Activated B cell treated with CpG ODN at 0.5 μM for 24 hours (primary cell): Measurements from ENCODE around the gene ABCA7. TPM values are rescaled to one million over a fixed set of nuclear protein-coding genes. Genes with fewer than 3 reads are reported as not detected.
A peak's percentile ranks its signal among the peaks of the same experiment; 100 is the strongest.

Experiments
- ATAC-seq: fragments of 200-7000 bp; cut with Tn5 transposase; one replicate; pipeline ENCODE4 v1.10.0; 2021; ENCODE audit warnings: low read depth, mild to moderate bottlenecking, moderate library complexity
- CTCF ChIA-PET: fragments of 350-600 bp; sonication (Branson Sonifier 250); formaldehyde crosslinking; loops from one replicate; lab custom pipeline; 2021; ENCODE audit warnings: antibody characterized with exemption; lab: Charles Lee
- POLR2A ChIA-PET: fragments of 350-600 bp; sonication (Branson Sonifier 250); formaldehyde crosslinking; loops from one replicate; lab custom pipeline; 2021; ENCODE audit warnings: antibody characterized with exemption; lab: Charles Lee
- DNase-seq: peaks from one replicate; pipeline ENCODE4 v3.0.0; 2022
- H3K27ac Mint-ChIP-seq: one replicate; pipeline ENCODE4 v1.8.0; 2020; ENCODE audit warnings: mixed read lengths
- H3K27me3 Mint-ChIP-seq: one replicate; pipeline ENCODE4 v1.8.0; 2021; ENCODE audit warnings: mixed read lengths
- H3K36me3 Mint-ChIP-seq: one replicate; pipeline ENCODE4 v1.8.0; 2021; ENCODE audit warnings: low read depth, mixed read lengths
- H3K4me1 Mint-ChIP-seq: one replicate; pipeline ENCODE4 v1.8.0; 2021; ENCODE audit warnings: mixed read lengths
- H3K4me3 Mint-ChIP-seq: one replicate; pipeline ENCODE4 v1.8.0; 2020; ENCODE audit warnings: mild to moderate bottlenecking, mixed read lengths
- H3K9me3 Mint-ChIP-seq: one replicate; pipeline ENCODE4 v1.8.0; 2020; ENCODE audit warnings: mixed read lengths
- intact Hi-C: fragments of 100-400 bp; cut with micrococcal nuclease; formaldehyde crosslinking; loops from one replicate; pipeline ENCODE4 v1.15.1; 2024
- total RNA-seq: library from RNA; stranded (reverse); gene quantifications from 2 replicates; pipeline ENCODE4 v1.2.3, GENCODE V29; 2022
- TF ChIP-seq, protein P1 (sequence below): fragments of 200-600 bp; IDR thresholded peaks from one replicate; pipeline ENCODE4 v1.8.0; 2022; ENCODE audit warnings: antibody characterized with exemption, mild to moderate bottlenecking

ABCA7 gene
- total RNA-seq, 1 donor from 2014 or later: 188 TPM

DNA sequence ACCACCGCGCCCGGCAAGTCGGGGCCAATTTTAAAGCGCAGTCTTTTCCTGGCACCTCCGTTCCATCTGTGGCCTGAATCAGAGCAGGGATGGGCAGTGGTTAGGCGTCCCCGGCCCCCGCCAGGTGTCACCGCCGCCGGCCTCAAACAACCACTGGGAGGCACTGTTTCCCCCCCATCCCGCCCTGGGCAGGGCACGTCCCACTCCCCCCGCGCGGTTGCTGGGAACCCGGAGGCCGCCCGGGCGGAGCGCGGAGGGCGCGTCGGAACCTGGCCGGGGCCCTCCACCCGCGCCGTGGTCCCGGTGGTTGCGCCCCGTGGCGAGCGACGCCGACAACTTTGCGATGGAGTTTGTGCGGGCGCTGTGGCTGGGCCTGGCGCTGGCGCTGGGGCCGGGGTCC, 39.8 kb upstream of the ABCA7 start, which contains the start of gene GRIN3B:
GRIN3B (plus strand) TSS at position 325 of the 400 bp plus-strand sequence; CDS start at position 344, 19 bp downstream.
- TF ChIP-seq, protein P1, sequence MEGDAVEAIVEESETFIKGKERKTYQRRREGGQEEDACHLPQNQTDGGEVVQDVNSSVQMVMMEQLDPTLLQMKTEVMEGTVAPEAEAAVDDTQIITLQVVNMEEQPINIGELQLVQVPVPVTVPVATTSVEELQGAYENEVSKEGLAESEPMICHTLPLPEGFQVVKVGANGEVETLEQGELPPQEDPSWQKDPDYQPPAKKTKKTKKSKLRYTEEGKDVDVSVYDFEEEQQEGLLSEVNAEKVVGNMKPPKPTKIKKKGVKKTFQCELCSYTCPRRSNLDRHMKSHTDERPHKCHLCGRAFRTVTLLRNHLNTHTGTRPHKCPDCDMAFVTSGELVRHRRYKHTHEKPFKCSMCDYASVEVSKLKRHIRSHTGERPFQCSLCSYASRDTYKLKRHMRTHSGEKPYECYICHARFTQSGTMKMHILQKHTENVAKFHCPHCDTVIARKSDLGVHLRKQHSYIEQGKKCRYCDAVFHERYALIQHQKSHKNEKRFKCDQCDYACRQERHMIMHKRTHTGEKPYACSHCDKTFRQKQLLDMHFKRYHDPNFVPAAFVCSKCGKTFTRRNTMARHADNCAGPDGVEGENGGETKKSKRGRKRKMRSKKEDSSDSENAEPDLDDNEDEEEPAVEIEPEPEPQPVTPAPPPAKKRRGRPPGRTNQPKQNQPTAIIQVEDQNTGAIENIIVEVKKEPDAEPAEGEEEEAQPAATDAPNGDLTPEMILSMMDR: no peak
- DNase-seq (peak; percentile 48), ATAC-seq (peak; percentile 43)
- intact Hi-C loops: loop anchor here (2.0 kb wide), 2 partner anchors 21 to 137 kb away; partner anchors contain the start of genes RNU6-2 and TMEM259
- Mint-ChIP-seq H3K4me3 (peak within 1 kb of the TSS; percentile 46), H3K27me3 (peaks cover 33% of the 10 kb centered on the region), H3K9me3 (no peaks in the 10 kb centered on the region), H3K4me1 (peaks cover 20% of the 10 kb centered on the region), H3K36me3 (no peaks in the 10 kb centered on the region), H3K27ac (no peak within 1 kb of the TSS)
- CTCF ChIA-PET: interaction anchor here (0.9 kb wide), 1 partner anchor 80 kb away, joined by 3 read pairs; no protein-coding TSS in a partner anchor
- POLR2A ChIA-PET: no interaction called here

- CTCF ChIA-PET: interaction anchor here (0.8 to 1.1 kb wide), 4 partner anchors 25 to 220 kb away, joined by 3 read pairs; no protein-coding TSS in a partner anchor
- Mint-ChIP-seq H3K27me3 (peaks cover 33% of the 10 kb centered on the region), H3K36me3 (no peaks in the 10 kb centered on the region), H3K4me1 (peaks cover 18% of the 10 kb centered on the region), H3K4me3 (peak overlapping the region; percentile 46), H3K27ac (no peak overlapping the region), H3K9me3 (no peaks in the 10 kb centered on the region)
- intact Hi-C loops: loop anchor here (1.0 to 2.0 kb wide), 6 partner anchors 17 to 231 kb away; partner anchors contain the start of genes RNU6-2, TMEM259 and WDR18
- DNase-seq (peak; percentile 34), ATAC-seq (no peak)
- TF ChIP-seq, protein P1: no peak
- POLR2A ChIA-PET: interaction anchor here (0.5 to 0.9 kb wide), 5 partner anchors 8 to 74 kb away, joined by 3 to 6 read pairs (median 3); partner anchors contain the start of gene ABCA7
Observed at GRCh38 chr19:1000591-1001537, 39.0 kb upstream of the ABCA7 start.

DNA sequence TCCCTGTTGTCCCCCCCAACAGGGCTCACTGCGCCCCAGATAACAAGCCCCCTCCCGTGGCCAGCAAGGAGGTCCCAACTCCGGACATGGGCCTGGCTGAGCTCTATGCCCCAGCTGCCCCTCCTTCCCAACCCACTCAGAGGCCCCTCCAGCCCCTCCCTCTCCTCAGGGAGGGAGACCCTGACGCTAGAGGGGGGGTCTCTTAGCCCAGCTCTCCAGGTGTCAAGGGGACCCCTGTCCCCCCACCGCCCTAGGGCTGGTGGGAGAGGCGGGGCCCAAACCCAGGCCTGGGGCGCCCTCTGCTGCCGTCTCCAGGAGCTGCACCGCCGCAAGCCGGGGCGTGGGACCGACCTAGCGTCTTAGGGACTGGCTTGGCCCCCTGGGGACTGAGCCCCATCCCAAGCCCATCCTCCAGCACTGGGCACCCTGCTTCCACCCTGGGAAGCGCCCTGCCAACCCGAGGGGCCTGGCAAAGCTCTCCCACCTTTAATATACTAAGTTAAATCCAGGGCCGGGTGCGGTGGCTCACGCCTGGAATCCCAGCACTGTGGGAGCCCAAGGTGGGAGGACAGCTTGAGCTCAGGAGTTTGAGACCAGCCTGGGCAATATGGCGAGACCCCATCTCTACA, 38.3 kb upstream of the ABCA7 start:
- no peak overlapping the region for H3K27ac Mint-ChIP-seq
- ATAC-seq: peak; percentile 77
- H3K4me1 Mint-ChIP-seq: peaks cover 13% of the 10 kb centered on the region
- intact Hi-C loops: loop anchor here (1.0 to 2.0 kb wide), 6 partner anchors 17 to 231 kb away; partner anchors contain the start of genes RNU6-2, TMEM259 and WDR18
- POLR2A ChIA-PET: interaction anchor here (0.5 to 0.9 kb wide), 5 partner anchors 7 to 74 kb away, joined by 3 to 6 read pairs (median 3); partner anchors contain the start of gene ABCA7
- CTCF ChIA-PET: interaction anchor here (0.8 to 1.1 kb wide), 3 partner anchors 24 to 219 kb away, joined by 3 read pairs; no protein-coding TSS in a partner anchor
- H3K4me3 Mint-ChIP-seq: no peak overlapping the region
- peaks cover 2% of the 10 kb centered on the region for H3K36me3 Mint-ChIP-seq
- TF ChIP-seq, protein P1: no peak
- peaks cover 29% of the 10 kb centered on the region for H3K27me3 Mint-ChIP-seq
- peak; percentile 75 for DNase-seq
- no peaks in the 10 kb centered on the region for H3K9me3 Mint-ChIP-seq

- POLR2A ChIA-PET: interaction anchor here (0.5 to 0.7 kb wide), 2 partner anchors 102 to 233 kb away, joined by 3 to 4 read pairs; no protein-coding TSS in a partner anchor
- ATAC-seq (no peak), DNase-seq (no peak)
- intact Hi-C loops: no loop called here
- Mint-ChIP-seq H3K36me3 (peaks cover 6% of the 10 kb centered on the region), H3K4me1 (peaks cover 11% of the 10 kb centered on the region), H3K27ac (no peak overlapping the region), H3K9me3 (no peaks in the 10 kb centered on the region), H3K27me3 (peaks cover 27% of the 10 kb centered on the region), H3K4me3 (no peak overlapping the region)
- CTCF ChIA-PET: no interaction called here
- TF ChIP-seq, protein P1: no peak
Observed at GRCh38 chr19:1002600-1002999, 37.3 kb upstream of the ABCA7 start.
